ENCODE results near the gene GRIK4. TPM values are rescaled to one million over a fixed set of nuclear protein-coding genes. Genes with fewer than 3 reads are reported as not detected.
"Not testable (repeated sequence)": the region's sequence is repeated elsewhere in the genome, so short reads cannot be mapped to it uniquely, and the experiment has no call there.

GRIK4 gene
- total and polyA plus RNA-seq, 9 of the 15 experiments (the other 6 are each of a cell fraction or from before 2014, with no cell fraction given) = not detected

DNA sequence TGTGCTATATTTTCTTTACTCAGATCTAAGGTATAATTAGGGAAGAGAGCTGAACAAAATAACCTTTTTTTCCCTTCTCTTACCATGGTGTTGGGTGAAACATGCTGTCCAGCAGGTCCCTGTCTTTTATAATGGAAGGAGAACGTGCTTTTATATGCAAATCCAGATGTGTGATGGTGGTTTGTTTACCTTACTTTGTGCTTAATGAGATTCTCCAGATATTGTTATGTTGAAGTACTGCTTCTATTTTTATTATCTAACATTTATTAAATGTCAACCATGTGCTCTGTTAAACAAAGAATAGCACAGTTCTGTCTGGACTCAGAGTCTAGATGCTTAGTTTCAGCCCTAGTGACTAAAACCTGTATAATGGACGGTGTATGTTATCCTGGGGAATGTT, 10.1 kb upstream of the GRIK4 start:
- in situ Hi-C loops (cut with MboI) = loop anchor here (5.0 kb wide), 1 partner anchor 164 kb away; the partner anchor contains the start of gene ARHGEF12
- H3K79me2 ChIP-seq (ENCODE audit: control insufficient read depth, insufficient read depth, low read length) = no peaks in the 10 kb centered on the region
- 0% methylated on average over 2 of the region's 2 CpGs for WGBS (ENCODE audit: insufficient coverage, low coverage, missing lambda C conversion rate)

DNA sequence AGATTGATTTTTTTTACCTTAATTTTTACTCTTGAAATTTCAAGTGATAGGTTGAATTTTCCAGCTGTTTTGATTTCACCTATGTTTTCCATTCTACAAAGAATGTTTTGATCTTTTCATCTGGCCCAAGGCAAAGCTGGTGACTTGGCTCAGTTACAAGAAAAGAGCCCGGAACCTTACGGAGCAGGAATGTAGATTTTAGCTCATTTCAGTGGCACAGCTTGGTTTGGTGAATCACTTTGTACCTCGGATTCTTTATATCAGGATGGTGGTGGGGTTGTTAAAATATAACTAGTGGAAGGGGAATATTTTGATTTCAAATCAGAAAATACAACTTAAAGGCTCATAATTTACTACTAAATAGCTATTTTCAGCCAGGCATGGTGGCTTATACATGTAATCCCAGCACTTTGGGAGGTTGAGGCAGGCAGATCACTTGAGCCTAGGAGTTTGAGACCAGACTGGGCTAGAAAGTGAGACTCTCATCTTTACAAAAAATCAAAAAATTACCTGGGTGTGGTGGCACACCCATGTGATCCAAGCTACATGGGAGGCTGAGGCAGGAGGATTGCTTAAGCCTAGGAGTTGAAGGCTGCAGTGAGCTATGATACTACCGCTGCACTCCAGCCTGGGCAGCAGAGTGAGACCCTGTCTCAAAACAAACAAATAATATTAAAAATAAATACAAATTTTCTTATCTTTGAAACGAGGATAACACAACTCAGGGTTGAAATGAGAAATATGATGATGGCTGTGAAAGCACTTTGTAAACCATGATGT, 9.4 kb upstream of the GRIK4 start:
- H3K4me3 ChIP-seq = no peak overlapping the region
- POLR2A ChIA-PET = no interaction called here
- H3K9me3 ChIP-seq (replicated peaks; ENCODE audit: control insufficient read depth, insufficient read depth, low read depth, low read length) = no peaks in the 10 kb centered on the region
- no peaks in the 10 kb centered on the region for H3K79me2 ChIP-seq (ENCODE audit: control insufficient read depth, insufficient read depth, low read length)
- FAIRE-seq = no peak
- no peak for TF ChIP-seq NONO (IDR thresholded peaks at IDR 0.05; ENCODE audit: low read depth in 2 of 2, low read length in 1 of 2)
- no peak for TF ChIP-seq CHD2 (IDR thresholded peaks at IDR 0.05; ENCODE audit: low read depth, low read length)
- TF ChIP-seq ADNP (tag; IDR thresholded peaks at IDR 0.05) = no peak
- no peak for TF ChIP-seq ZBTB7A (IDR thresholded peaks at IDR 0.05; ENCODE audit: borderline replicate concordance, control insufficient read depth, low read depth, low read length)
- no peak for TF ChIP-seq MEF2D (tag; conservative IDR thresholded peaks at IDR 0.05; ENCODE audit: low read depth)
- H3K9ac ChIP-seq (ENCODE audit: insufficient read depth in 1 of 2, low read depth in 2 of 2, low read length in 2 of 2) = no peak overlapping the region
- H2AFZ ChIP-seq (ENCODE audit: low read depth, low read length) = no peak overlapping the region
- 2% methylated on average over 5 of the region's 5 CpGs for WGBS (ENCODE audit: insufficient coverage, low coverage, missing lambda C conversion rate)
- H3K4me1 ChIP-seq (replicated peaks in 1 of 2; ENCODE audit: control insufficient read depth in 2 of 2, insufficient read depth in 2 of 2, low read length in 2 of 2) = no peaks in the 10 kb centered on the region
- intact Hi-C loops (cut with micrococcal nuclease) (no loop called here), in situ Hi-C loops (cut with MboI) (loop anchor here (5.0 kb wide), 1 partner anchor 165 kb away; the partner anchor contains the start of gene ARHGEF12)
- no peak overlapping the region for H3K27ac ChIP-seq (ENCODE audit: extremely low read depth, low read depth, low read length)
- ATAC-seq = no peak
- H3K4me2 ChIP-seq (ENCODE audit: insufficient read depth, low read length) = no peak overlapping the region
- no peaks in the 10 kb centered on the region for H4K20me1 ChIP-seq (replicated peaks; ENCODE audit: control insufficient read depth, insufficient read depth, low read length)
- no peak for DNase-seq (ENCODE audit: extremely low read depth in 1 of 4, low spot score in 3 of 4)
- peaks cover 21 to 34% of the 10 kb centered on the region in 2 experiments; a peak in 4 of 5 replicates for H3K27me3 ChIP-seq (ENCODE audit: control insufficient read depth in 2 of 2, insufficient read depth in 2 of 2, low read length in 2 of 2)
- BruUV-seq (replicated peaks) = no TSS peak
- H3K36me3 ChIP-seq (ENCODE audit: control insufficient read depth, insufficient read depth, low read length) = no peaks in the 10 kb centered on the region
- CTCF ChIA-PET (ENCODE audit: low intra/inter-chr PET ratio) = no interaction called here
- H3K9me1 ChIP-seq (ENCODE audit: control insufficient read depth, insufficient read depth, low read length) = no peaks in the 10 kb centered on the region

More for the DNA sequence above, 10.1 kb upstream of the GRIK4 start:
- Histone ChIP-seq H3K4me3 (no peak overlapping the region), H3K4me1 (replicated peaks in 1 of 2; ENCODE audit: control insufficient read depth in 2 of 2, insufficient read depth in 2 of 2, low read length in 2 of 2) (no peaks in the 10 kb centered on the region), H3K36me3 (ENCODE audit: control insufficient read depth, insufficient read depth, low read length) (no peaks in the 10 kb centered on the region), H3K9ac (ENCODE audit: insufficient read depth in 1 of 2, low read depth in 2 of 2, low read length in 2 of 2) (no peak overlapping the region), H4K20me1 (replicated peaks; ENCODE audit: control insufficient read depth, insufficient read depth, low read length) (no peaks in the 10 kb centered on the region), H2AFZ (ENCODE audit: low read depth, low read length) (no peak overlapping the region), H3K27me3 (ENCODE audit: control insufficient read depth in 2 of 2, insufficient read depth in 2 of 2, low read length in 2 of 2) (peaks cover 15 to 31% of the 10 kb centered on the region in 2 experiments; a peak in 4 of 5 replicates), H3K27ac (ENCODE audit: extremely low read depth, low read depth, low read length) (no peak overlapping the region), H3K4me2 (ENCODE audit: insufficient read depth, low read length) (no peak overlapping the region), H3K9me1 (ENCODE audit: control insufficient read depth, insufficient read depth, low read length) (no peaks in the 10 kb centered on the region), H3K9me3 (replicated peaks; ENCODE audit: control insufficient read depth, insufficient read depth, low read depth, low read length) (no peaks in the 10 kb centered on the region)
- no peak for DNase-seq (ENCODE audit: extremely low read depth in 1 of 4, low spot score in 3 of 4)
- POLR2A ChIA-PET = interaction anchor here (1.2 kb wide), 1 partner anchor 32 kb away, joined by 4 read pairs; no protein-coding TSS in a partner anchor
- no peak for ATAC-seq
- CTCF ChIA-PET (ENCODE audit: low intra/inter-chr PET ratio) = no interaction called here
- BruUV-seq (replicated peaks) = no TSS peak
- FAIRE-seq = no peak
- TF ChIP-seq MAZ (CRISPR knock-in tag; conservative IDR thresholded peaks at IDR 0.05 in 1 of 2, IDR thresholded peaks at IDR 0.05 in 1 of 2) = no peak
- no peak for TF ChIP-seq EP400 (IDR thresholded peaks at IDR 0.05)
- intact Hi-C loops (cut with micrococcal nuclease) = no loop called here

DNA sequence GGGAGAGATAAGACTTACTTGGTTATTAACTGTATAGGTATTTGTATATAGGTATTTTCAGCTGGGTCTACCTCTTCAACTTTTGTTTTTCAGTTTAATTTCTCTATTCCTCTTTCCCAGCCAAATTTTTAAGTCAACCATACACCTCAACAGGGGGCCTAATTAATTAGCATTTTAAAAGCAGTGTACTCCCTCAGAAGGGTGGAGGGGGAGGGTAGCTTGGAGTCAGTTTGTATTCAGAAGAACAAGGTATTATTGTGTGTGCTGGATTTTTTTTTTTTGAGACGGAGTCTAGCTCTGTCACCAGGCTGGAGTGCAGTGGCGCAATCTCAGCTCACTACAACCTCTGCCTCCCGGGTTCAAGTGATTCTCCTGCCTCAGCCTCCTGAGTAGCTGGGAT, 8.0 kb upstream of the GRIK4 start:
- BruUV-seq (replicated peaks); ATAC-seq; H3K9me1 ChIP-seq (ENCODE audit: control insufficient read depth, insufficient read depth, low read length); H3K4me1 ChIP-seq (replicated peaks in 1 of 2; ENCODE audit: control insufficient read depth in 2 of 2, insufficient read depth in 2 of 2, low read length in 2 of 2); CTCF ChIA-PET (ENCODE audit: low intra/inter-chr PET ratio); DNase-seq (ENCODE audit: extremely low read depth in 1 of 4, low spot score in 3 of 4); H4K20me1 ChIP-seq (replicated peaks; ENCODE audit: control insufficient read depth, insufficient read depth, low read length); H3K36me3 ChIP-seq (ENCODE audit: control insufficient read depth, insufficient read depth, low read length); H3K27ac ChIP-seq (ENCODE audit: extremely low read depth, low read depth, low read length); H3K9ac ChIP-seq (ENCODE audit: insufficient read depth in 1 of 2, low read depth in 2 of 2, low read length in 2 of 2); H3K4me2 ChIP-seq (ENCODE audit: insufficient read depth, low read length); H3K9me3 ChIP-seq (replicated peaks; ENCODE audit: control insufficient read depth, insufficient read depth, low read depth, low read length); FAIRE-seq; H2AFZ ChIP-seq (ENCODE audit: low read depth, low read length); H3K4me3 ChIP-seq; intact Hi-C loops (cut with micrococcal nuclease); H3K79me2 ChIP-seq (ENCODE audit: control insufficient read depth, insufficient read depth, low read length): not testable (repeated sequence)
- 17% methylated on average over 3 of the region's 3 CpGs for WGBS (ENCODE audit: insufficient coverage, low coverage, missing lambda C conversion rate)
- H3K27me3 ChIP-seq (ENCODE audit: control insufficient read depth in 2 of 2, insufficient read depth in 2 of 2, low read length in 2 of 2) = peaks cover 26 to 38% of the 10 kb centered on the region in 2 experiments; a peak in 4 of 5 replicates
- POLR2A ChIA-PET = interaction anchor here (1.2 kb wide), 1 partner anchor 9 kb away, joined by 5 read pairs; no protein-coding TSS in a partner anchor
- in situ Hi-C loops (cut with MboI) = loop anchor here (5.0 kb wide), 1 partner anchor 166 kb away; the partner anchor contains the start of gene ARHGEF12

Measured in K562 (cell line).